DMS 273 (cell line): Measurements from ENCODE around the gene PIWIL4.
"Not testable (repeated sequence)": the region's sequence is repeated elsewhere in the genome, so short reads cannot be mapped to it uniquely, and the experiment has no call there.

Experiments used
- DNase-seq: peaks from one replicate; lab custom pipeline; 2025; ENCODE audit not compliant: unreplicated experiment; lab: John Stamatoyannopoulos, UW

The PIWIL4 gene

GRCh38 chr11:94546886-94547285, 20.3 kb upstream of the PIWIL4 start:
- peak; percentile 33 for DNase-seq

- DNase-seq = no peak
These were observed 18.0 kb upstream of the PIWIL4 start for GRCh38 chr11:94549146-94549545.

- DNase-seq = no peak
These were observed 16.7 kb upstream of the PIWIL4 start for GRCh38 chr11:94550513-94550912.

- peak; percentile 94 for DNase-seq
These were observed 13.2 kb upstream of the PIWIL4 start for GRCh38 chr11:94553938-94554337.

GRCh38 chr11:94555752-94556329, 11.3 kb upstream of the PIWIL4 start:
- DNase-seq = not testable (repeated sequence)

- no peak for DNase-seq
These were observed 9.7 kb upstream of the PIWIL4 start for GRCh38 chr11:94557421-94557820.

- no peak for DNase-seq
These were observed 9.2 kb upstream of the PIWIL4 start for GRCh38 chr11:94557992-94558391.

GRCh38 chr11:94558468-94558867, 8.7 kb upstream of the PIWIL4 start:
- DNase-seq = no peak

GRCh38 chr11:94558932-94559331, 8.2 kb upstream of the PIWIL4 start:
- no peak for DNase-seq

- no peak for DNase-seq
These were observed 7.8 kb upstream of the PIWIL4 start for GRCh38 chr11:94559361-94559760.

- no peak for DNase-seq
These were observed 6.3 kb upstream of the PIWIL4 start for GRCh38 chr11:94560834-94561233.

- no peak for DNase-seq
These were observed 3.9 kb upstream of the PIWIL4 start for GRCh38 chr11:94563176-94563847.

- no peak for DNase-seq
These were observed 3.2 kb upstream of the PIWIL4 start for GRCh38 chr11:94563848-94564467.

GRCh38 chr11:94568200-94568599, 1.0 kb downstream of the PIWIL4 start:
- no peak for DNase-seq

- no peak for DNase-seq
These were observed 1.5 kb downstream of the PIWIL4 start for GRCh38 chr11:94568717-94569116.

GRCh38 chr11:94572975-94573374, 5.8 kb downstream of the PIWIL4 start:
- not testable (repeated sequence) for DNase-seq

GRCh38 chr11:94574193-94574961, 7.2 kb downstream of the PIWIL4 start:
- no peak for DNase-seq

- no peak for DNase-seq
These were observed 9.1 kb downstream of the PIWIL4 start for GRCh38 chr11:94576306-94576705.

GRCh38 chr11:94577841-94578240, 10.7 kb downstream of the PIWIL4 start:
- DNase-seq = no peak

GRCh38 chr11:94581926-94582325, 14.8 kb downstream of the PIWIL4 start:
- DNase-seq = no peak

GRCh38 chr11:94583213-94583865, 16.2 kb downstream of the PIWIL4 start:
- DNase-seq = peak; percentile 2
